NOMO-1 (cell line): ENCODE measurements around the gene DPP7.
A peak's percentile ranks its signal among the peaks of the same experiment; 100 is the strongest.
"Not testable (repeated sequence)": the region's sequence is repeated elsewhere in the genome, so short reads cannot be mapped to it uniquely, and the experiment has no call there.

Experiments used
- DNase-seq, 2 experiments: peaks; one replicate each; lab custom pipeline; 2025; ENCODE audit not compliant: unreplicated experiment in 2 of 2; lab: John Stamatoyannopoulos, UW

DPP7 gene

GRCh38 chr9:137130176-137130755 lies 15.7 kb upstream of the DPP7 start:
- DNase-seq, result no peak

- peak; percentile 94 to 96 for DNase-seq
Measured at GRCh38 chr9:137129456-137130175, 15.1 kb upstream of the DPP7 start.

- no peak for DNase-seq
Measured at GRCh38 chr9:137128862-137129455, 14.4 kb upstream of the DPP7 start.

GRCh38 chr9:137128158-137128861 lies 13.8 kb upstream of the DPP7 start:
- no peak for DNase-seq

- peak; percentile 82 to 85 for DNase-seq
Measured at GRCh38 chr9:137127301-137128157, 13.0 kb upstream of the DPP7 start.

- DNase-seq, result peak in 1 of 2 experiments; percentile 28
Measured at GRCh38 chr9:137126786-137127185, 12.3 kb upstream of the DPP7 start.

- not testable (repeated sequence) for DNase-seq
Measured at GRCh38 chr9:137123952-137124462, 9.5 kb upstream of the DPP7 start.

GRCh38 chr9:137123468-137123837 lies 8.9 kb upstream of the DPP7 start:
- no peak for DNase-seq

- not testable (repeated sequence) for DNase-seq
Measured at GRCh38 chr9:137122796-137123467, 8.4 kb upstream of the DPP7 start.

GRCh38 chr9:137121927-137122795 lies 7.6 kb upstream of the DPP7 start:
- DNase-seq, result not testable (repeated sequence)

- DNase-seq, result not testable (repeated sequence)
Measured at GRCh38 chr9:137118092-137118603, 3.6 kb upstream of the DPP7 start.

GRCh38 chr9:137117269-137117731 lies 2.8 kb upstream of the DPP7 start:
- no peak for DNase-seq

GRCh38 chr9:137116728-137117127 lies 2.2 kb upstream of the DPP7 start:
- no peak for DNase-seq

GRCh38 chr9:137116027-137116507 lies 1.5 kb upstream of the DPP7 start:
- no peak for DNase-seq

- no peak for DNase-seq
Measured at GRCh38 chr9:137115394-137116026, 977 bp upstream of the DPP7 start.

GRCh38 chr9:137114220-137114612 lies 317 bp downstream of the DPP7 start:
- peak in 1 of 2 experiments; percentile 51 for DNase-seq

GRCh38 chr9:137113385-137114159 lies 961 bp downstream of the DPP7 start:
- DNase-seq, result peak in 1 of 2 experiments; percentile 19
